HEK293 (cell line): ENCODE measurements around the gene LITAFD.
"Not testable (repeated sequence)": the region's sequence is repeated elsewhere in the genome, so short reads cannot be mapped to it uniquely, and the experiment has no call there.

Experiments used
- PRDM1 ChIP-seq: fragments of 450-650 bp; formaldehyde crosslinking; IDR thresholded peaks from 2 replicates; pipeline ENCODE4; 2016; ENCODE audit warnings: missing biosample characterization, missing genetic modification characterization
- YY1 ChIP-seq: fragments of 450-650 bp; formaldehyde crosslinking; IDR thresholded peaks from 2 replicates; pipeline ENCODE4 v1.5.1; 2018; ENCODE audit warnings: missing biosample characterization, missing genetic modification characterization
- ZIC2 ChIP-seq: fragments of 450-650 bp; formaldehyde crosslinking; IDR thresholded peaks from 2 replicates; pipeline ENCODE4 v1.5.1; 2016; ENCODE audit warnings: missing biosample characterization, missing genetic modification characterization
- ZNF157 ChIP-seq: fragments of 450-650 bp; formaldehyde crosslinking; IDR thresholded peaks from 2 replicates; pipeline ENCODE4 v1.5.1; 2016; ENCODE audit warnings: missing biosample characterization, missing genetic modification characterization
- ZNF274 ChIP-seq, 2 experiments: fragments of 200-500 bp in 1 of 2; fragments of 450-650 bp in 1 of 2; sonication (Bioruptor generic) in 1 of 2; formaldehyde crosslinking in 1 of 2; IDR thresholded peaks; 2 replicates each; pipeline versions ENCODE4 v1.5.1 to v1.6.1; 2014 to 2016; ENCODE audit warnings: borderline replicate concordance in 1 of 2, inconsistent platforms in 1 of 2, low read length in 1 of 2, missing biosample characterization in 1 of 2, missing genetic modification characterization in 1 of 2
- ZNF311 ChIP-seq: fragments of 450-650 bp; formaldehyde crosslinking; IDR thresholded peaks from 2 replicates; pipeline ENCODE4 v1.5.1; 2017; ENCODE audit warnings: missing biosample characterization, missing genetic modification characterization, borderline replicate concordance
- TF ChIP-seq, protein P1 (sequence below): fragments of 450-650 bp; formaldehyde crosslinking; IDR thresholded peaks from 2 replicates; pipeline ENCODE4 v1.5.1; 2016; ENCODE audit warnings: missing biosample characterization, missing genetic modification characterization, low read depth

GRCh38 chr16:8875317-8875716 is 6.8 kb upstream of the LITAFD start:
- not testable (repeated sequence) for TF ChIP-seq YY1; ZNF311 (tag by site-specific recombination); PRDM1 (tag by site-specific recombination); ZIC2; ZNF157; ZNF274 (IDR thresholded peaks at IDR 0.05; ENCODE audit: low read length); ZNF274 (tag by site-specific recombination; IDR thresholded peaks at IDR 0.05; ENCODE audit: borderline replicate concordance)
- TF ChIP-seq, protein P1, sequence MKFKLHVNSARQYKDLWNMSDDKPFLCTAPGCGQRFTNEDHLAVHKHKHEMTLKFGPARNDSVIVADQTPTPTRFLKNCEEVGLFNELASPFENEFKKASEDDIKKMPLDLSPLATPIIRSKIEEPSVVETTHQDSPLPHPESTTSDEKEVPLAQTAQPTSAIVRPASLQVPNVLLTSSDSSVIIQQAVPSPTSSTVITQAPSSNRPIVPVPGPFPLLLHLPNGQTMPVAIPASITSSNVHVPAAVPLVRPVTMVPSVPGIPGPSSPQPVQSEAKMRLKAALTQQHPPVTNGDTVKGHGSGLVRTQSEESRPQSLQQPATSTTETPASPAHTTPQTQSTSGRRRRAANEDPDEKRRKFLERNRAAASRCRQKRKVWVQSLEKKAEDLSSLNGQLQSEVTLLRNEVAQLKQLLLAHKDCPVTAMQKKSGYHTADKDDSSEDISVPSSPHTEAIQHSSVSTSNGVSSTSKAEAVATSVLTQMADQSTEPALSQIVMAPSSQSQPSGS (tag by site-specific recombination): not testable (repeated sequence)
